Right lobe of liver (tissue), 6 donors: ENCODE measurements around the gene OCEL1. TPM values are rescaled to one million over a fixed set of nuclear protein-coding genes. Genes with fewer than 3 reads are reported as not detected.

ENCODE experiments used
- ATAC-seq, 4 donors: fragments of 200-7000 bp; cut with Tn5 transposase; one replicate each; pipeline ENCODE4 v1.9.1; 2020; ENCODE audit warnings: mild to moderate bottlenecking in 4 of 4, moderate library complexity in 4 of 4
- DNase-seq, 3 donors: peaks; one replicate each; pipeline ENCODE4 v3.0.0-alpha.2; 2020
- H3K27ac ChIP-seq, 3 donors: fragments of 200-600 bp; one replicate each; pipeline ENCODE4 v1.8.0; 2022
- H3K27me3 ChIP-seq, 2 donors: fragments of 200-600 bp; one replicate each; pipeline ENCODE4 v1.8.0; 2022
- H3K36me3 ChIP-seq, 4 donors: fragments of 200-600 bp; sonication (generic) in 1 of 4; one replicate each; pipeline versions ENCODE4 v1.5.1 to v1.8.0; 2017 to 2022; ENCODE audit warnings: control low read depth in 1 of 4
- H3K4me1 ChIP-seq, 4 donors: fragments of 200-600 bp; sonication (generic) in 1 of 4; one replicate each; pipeline versions ENCODE4 v1.5.1 to v1.8.0; 2017 to 2022; ENCODE audit warnings: control low read depth in 1 of 4
- H3K4me3 ChIP-seq, 3 donors: fragments of 200-600 bp; one replicate each; pipeline ENCODE4 v1.8.0; 2022
- H3K9me3 ChIP-seq, 4 donors: fragments of 200-600 bp; sonication (generic) in 1 of 4; one replicate each; pipeline versions ENCODE4 v1.5.1 to v1.8.0; 2017 to 2022; ENCODE audit warnings: control low read depth in 1 of 4
- POLR2A ChIP-seq: fragments of 450-650 bp; IDR thresholded peaks from one replicate; pipeline ENCODE4 v1.6.1; 2017; ENCODE audit warnings: antibody characterized with exemption, mild to moderate bottlenecking
- WGBS: methylation state at CpG from one replicate; pipeline ENCODE4 v1.1.6; 2018; ENCODE audit warnings: low coverage, low lambda C conversion rate; ENCODE audit not compliant: insufficient coverage; ENCODE audit errors: missing lambda C conversion rate; 5-methylcytosine and 5-hydroxymethylcytosine counted together
- intact Hi-C, 2 donors: fragments of 100-400 bp; cut with DNase I; formaldehyde crosslinking; loops; one replicate each; pipeline versions ENCODE4 v1.11.2 to v1.14.1; 2022
- long read RNA-seq: library from polyadenylated mRNA; unstranded; transcript quantifications from one replicate; pipeline ENCODE4 v2.0.0, GENCODE V29; 2019
- total RNA-seq, 6 experiments: library from RNA; depleted of rRNA in 2 of 6; stranded (reverse); fragments of >200 nt in 2 of 6; fragmentation: NEBNext Ultra II Directional in 3 of 6; extraction: Animal tissue kit (Norgen Biotek cat#: 25700) in 3 of 6; gene quantifications; one replicate each; pipeline versions ENCODE4 v1.1.0 to v1.2.4, GENCODE V29; 2016 to 2023
- TF ChIP-seq, protein P1 (sequence below), 4 donors: fragments of 200-600 bp in 3 of 4; fragments of 450-650 bp in 1 of 4; IDR thresholded peaks; one replicate each; pipeline versions ENCODE4 v1.5.1 to v1.8.0; 2016 to 2022; ENCODE audit warnings: antibody characterized with exemption in 4 of 4, mild to moderate bottlenecking in 2 of 4
- donor health status: DM: no; HTN: yes; CAD: no.
- donor health status: DM: no; HTN: no; CAD: no.
- donor health status: DM: no; HTN: no; CAD: no.
- donor health status: DM: no; HTN: yes; CAD: no.
- donor health status: DM: no; HTN: yes; CAD: no.

Gene OCEL1, protein sequence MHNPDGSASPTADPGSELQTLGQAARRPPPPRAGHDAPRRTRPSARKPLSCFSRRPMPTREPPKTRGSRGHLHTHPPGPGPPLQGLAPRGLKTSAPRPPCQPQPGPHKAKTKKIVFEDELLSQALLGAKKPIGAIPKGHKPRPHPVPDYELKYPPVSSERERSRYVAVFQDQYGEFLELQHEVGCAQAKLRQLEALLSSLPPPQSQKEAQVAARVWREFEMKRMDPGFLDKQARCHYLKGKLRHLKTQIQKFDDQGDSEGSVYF
- 10 to 100 TPM; 17.8 to 64.2 (median 31.2) TPM for total RNA-seq
- long read RNA-seq, transcript OCEL1-201 (6 exons, 1,133 nt): major isoform, 6 of 17 reads
- long read RNA-seq, partial matches to known transcripts: 4 of 17 reads
- long read RNA-seq, other reads (novel, unspliced or antisense): 2 of 17 reads

GRCh38 chr19:17226002-17226933 is at the start of gene OCEL1:
TSS of gene OCEL1 (plus strand) at chr19:17226226. CDS start at chr19:17226248, 22 bp downstream.
- TF ChIP-seq POLR2A: peak; percentile 83
- TF ChIP-seq, protein P1, sequence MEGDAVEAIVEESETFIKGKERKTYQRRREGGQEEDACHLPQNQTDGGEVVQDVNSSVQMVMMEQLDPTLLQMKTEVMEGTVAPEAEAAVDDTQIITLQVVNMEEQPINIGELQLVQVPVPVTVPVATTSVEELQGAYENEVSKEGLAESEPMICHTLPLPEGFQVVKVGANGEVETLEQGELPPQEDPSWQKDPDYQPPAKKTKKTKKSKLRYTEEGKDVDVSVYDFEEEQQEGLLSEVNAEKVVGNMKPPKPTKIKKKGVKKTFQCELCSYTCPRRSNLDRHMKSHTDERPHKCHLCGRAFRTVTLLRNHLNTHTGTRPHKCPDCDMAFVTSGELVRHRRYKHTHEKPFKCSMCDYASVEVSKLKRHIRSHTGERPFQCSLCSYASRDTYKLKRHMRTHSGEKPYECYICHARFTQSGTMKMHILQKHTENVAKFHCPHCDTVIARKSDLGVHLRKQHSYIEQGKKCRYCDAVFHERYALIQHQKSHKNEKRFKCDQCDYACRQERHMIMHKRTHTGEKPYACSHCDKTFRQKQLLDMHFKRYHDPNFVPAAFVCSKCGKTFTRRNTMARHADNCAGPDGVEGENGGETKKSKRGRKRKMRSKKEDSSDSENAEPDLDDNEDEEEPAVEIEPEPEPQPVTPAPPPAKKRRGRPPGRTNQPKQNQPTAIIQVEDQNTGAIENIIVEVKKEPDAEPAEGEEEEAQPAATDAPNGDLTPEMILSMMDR (IDR thresholded peaks at IDR 0.05): no peak
- intact Hi-C loops: no loop called here
- H3K4me3 ChIP-seq: peak within 1 kb of the TSS; percentile 76 to 88 (median 77)
- no peaks in the 10 kb centered on the region for H3K9me3 ChIP-seq
- H3K27ac ChIP-seq: peak within 1 kb of the TSS; percentile 66 to 86 (median 80)
- WGBS: under 1% methylated on average over 35 of the region's 90 CpGs
- H3K36me3 ChIP-seq: peaks cover 0 to 12% (median 4%) of the 10 kb centered on the region in 4 donors
- H3K4me1 ChIP-seq: peaks cover 0 to 14% (median 6%) of the 10 kb centered on the region in 4 donors
- peak; percentile 98 to 99 (median 99) for DNase-seq
- ATAC-seq: peak; percentile 89 to 94 (median 93)
- H3K27me3 ChIP-seq: no peaks in the 10 kb centered on the region

DNA sequence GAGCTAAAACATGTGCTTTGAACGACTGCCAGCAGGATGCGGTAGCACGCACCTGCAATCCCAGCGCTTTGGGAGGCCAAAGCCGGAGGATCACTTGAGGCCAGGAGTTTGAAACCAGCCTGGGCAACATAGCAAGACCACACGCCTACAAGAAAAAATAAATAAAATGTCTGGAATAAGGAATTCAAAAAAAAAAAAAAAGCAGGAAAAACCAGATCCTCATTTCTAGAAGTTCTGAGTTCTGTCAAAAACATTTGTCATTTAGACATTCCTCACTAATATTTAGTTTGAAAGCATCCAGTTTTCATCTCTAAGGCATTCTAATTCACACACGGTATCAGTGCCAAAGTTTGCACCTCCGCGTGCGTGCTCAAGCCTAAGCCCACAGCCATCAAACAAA is 47.7 kb upstream of the OCEL1 start:
- DNase-seq (no peak), ATAC-seq (no peak)
- Histone ChIP-seq H3K4me1 (no peaks in the 10 kb centered on the region), H3K27ac (no peak overlapping the region), H3K36me3 (peaks cover 0 to 31% (median 3%) of the 10 kb centered on the region in 4 donors), H3K27me3 (no peaks in the 10 kb centered on the region), H3K4me3 (no peak overlapping the region), H3K9me3 (no peaks in the 10 kb centered on the region)
- intact Hi-C loops: no loop called here
- WGBS: 94% methylated on average over 10 of the region's 10 CpGs
- TF ChIP-seq, protein P1 (IDR thresholded peaks at IDR 0.05): no peak
- no peak for TF ChIP-seq POLR2A

DNA sequence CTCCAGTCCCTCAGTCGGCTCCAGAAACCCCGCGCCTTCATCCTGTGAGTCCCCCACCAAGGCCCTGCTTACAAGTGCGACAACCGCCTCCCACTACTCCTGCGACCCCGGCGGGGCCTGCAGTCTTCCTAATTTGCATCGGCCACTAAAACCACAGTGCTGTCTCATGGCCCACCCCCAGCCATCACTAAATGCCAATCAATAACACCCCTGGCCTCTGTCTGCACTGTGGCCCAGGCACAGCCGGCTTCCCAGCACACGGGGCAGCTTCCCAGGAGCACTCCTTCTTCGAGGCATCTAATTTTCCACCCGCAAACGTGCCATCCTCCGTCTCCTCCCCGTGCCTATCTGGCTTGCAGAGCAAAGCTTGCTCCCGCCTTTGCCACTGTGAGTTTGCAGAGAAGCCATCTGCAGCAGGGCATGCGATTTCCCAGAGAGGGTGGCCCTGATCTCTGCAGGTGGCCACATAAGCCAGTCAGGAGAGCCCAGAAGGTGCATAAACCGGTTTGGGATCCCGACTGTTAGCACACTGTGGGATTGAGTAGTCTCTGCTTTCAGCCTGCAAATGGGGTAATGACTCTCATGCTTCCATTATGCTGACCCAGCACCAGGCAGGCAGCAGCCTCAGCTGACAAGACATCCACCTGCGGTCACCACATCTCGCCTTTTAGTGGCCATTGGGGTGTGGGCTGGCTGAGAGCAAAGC is 44.9 kb upstream of the OCEL1 start:
- WGBS: 75% methylated on average over 12 of the region's 22 CpGs
- no peak overlapping the region for H3K4me3 ChIP-seq
- H3K27ac ChIP-seq: no peak overlapping the region
- intact Hi-C loops: no loop called here
- TF ChIP-seq, protein P1 (IDR thresholded peaks at IDR 0.05): no peak
- no peak for TF ChIP-seq POLR2A
- DNase-seq (no peak), ATAC-seq (no peak)
- peaks cover 0 to 24% (median 0%) of the 10 kb centered on the region in 4 donors for H3K36me3 ChIP-seq
- H3K9me3 ChIP-seq: no peaks in the 10 kb centered on the region
- no peaks in the 10 kb centered on the region for H3K27me3 ChIP-seq
- no peaks in the 10 kb centered on the region for H3K4me1 ChIP-seq

DNA sequence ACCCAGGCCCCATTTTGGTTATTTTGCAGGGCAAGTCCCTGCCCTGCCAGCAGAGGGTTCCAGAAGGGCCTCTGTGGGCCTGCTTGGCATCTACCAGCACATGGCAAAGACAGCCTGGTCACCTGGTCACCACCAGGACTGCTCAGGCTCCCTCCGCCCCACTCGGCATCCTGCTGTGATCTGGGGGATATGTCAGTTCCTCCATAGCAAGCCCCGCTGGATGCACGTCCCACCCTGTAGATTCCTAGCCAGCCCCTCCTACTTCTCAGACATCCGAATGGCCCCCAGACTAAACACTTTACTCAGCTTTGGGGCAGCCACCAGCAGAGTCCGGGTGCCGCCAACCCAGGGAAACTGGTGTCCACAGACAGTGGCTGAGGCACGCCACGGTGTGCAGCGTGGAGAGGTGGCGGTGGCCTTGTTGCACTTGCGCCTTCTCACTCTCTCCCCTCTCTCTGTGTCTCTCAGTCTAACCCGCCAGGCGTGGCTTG is 42.7 kb upstream of the OCEL1 start:
- 71% methylated on average over 9 of the region's 14 CpGs for WGBS
- TF ChIP-seq, protein P1 (IDR thresholded peaks at IDR 0.05): no peak
- no peak for TF ChIP-seq POLR2A
- ATAC-seq (peak in 3 of 4 donors; percentile 13 to 44 (median 26)), DNase-seq (no peak)
- no peak overlapping the region for H3K27ac ChIP-seq
- H3K4me3 ChIP-seq: no peak overlapping the region
- H3K4me1 ChIP-seq: no peaks in the 10 kb centered on the region
- intact Hi-C loops: no loop called here
- no peaks in the 10 kb centered on the region for H3K27me3 ChIP-seq
- peaks cover 0 to 25% (median 0%) of the 10 kb centered on the region in 4 donors for H3K36me3 ChIP-seq
- no peaks in the 10 kb centered on the region for H3K9me3 ChIP-seq
